PFSK-1 (cell line): Measurements from ENCODE around the gene TXNDC15.

Source experiments
- FOXP2 ChIP-seq: optimal IDR thresholded peaks from 2 replicates; pipeline ENCODE3; 2011; ENCODE audit warnings: borderline replicate concordance, control low read depth, inconsistent platforms; ENCODE audit not compliant: insufficient read depth; ENCODE audit errors: extremely low read length, extremely low read depth
- POLR2AphosphoS5 ChIP-seq: IDR thresholded peaks from 2 replicates; pipeline ENCODE4 v1.6.1; 2012; ENCODE audit warnings: low read depth, mild to moderate bottlenecking, control low read depth, low read length, moderate library complexity
- REST ChIP-seq, 2 experiments: IDR thresholded peaks; 2 replicates each; pipeline versions ENCODE4 v1.6.1 to v1.8.0; 2011 to 2012; ENCODE audit warnings: low read depth in 2 of 2, low read length in 2 of 2, control low read depth in 1 of 2, inconsistent platforms in 1 of 2, mild to moderate bottlenecking in 1 of 2, moderate library complexity in 1 of 2; ENCODE audit not compliant: insufficient read depth in 1 of 2
- SIN3A ChIP-seq: IDR thresholded peaks from 2 replicates; pipeline ENCODE4 v1.6.1; 2012; ENCODE audit warnings: mild to moderate bottlenecking, low read length, moderate library complexity, borderline replicate concordance; ENCODE audit not compliant: insufficient read depth
- TAF1 ChIP-seq: IDR thresholded peaks from 2 replicates; pipeline ENCODE4 v1.6.1; 2012; ENCODE audit warnings: low read length, control low read depth, borderline replicate concordance; ENCODE audit not compliant: insufficient read depth

GRCh38 chr5:134948911-134949310 lies 74.7 kb downstream of the TXNDC15 start:
- no peak for TF ChIP-seq TAF1
- TF ChIP-seq REST (IDR thresholded peaks at IDR 0.05; ENCODE audit: insufficient read depth in 1 of 2, low read depth in 2 of 2, low read length in 2 of 2), result no peak
- TF ChIP-seq POLR2AphosphoS5, result no peak
- no peak for TF ChIP-seq SIN3A
- TF ChIP-seq FOXP2, result no peak
